ENCODE data around the gene GP1BB. TPM values are rescaled to one million over a fixed set of nuclear protein-coding genes. Genes with fewer than 3 reads are reported as not detected.

Gene GP1BB
- total and polyA plus RNA-seq, 8 donors: 2.4 to 27.8 (median 8.7) TPM; not detected in 2

DNA sequence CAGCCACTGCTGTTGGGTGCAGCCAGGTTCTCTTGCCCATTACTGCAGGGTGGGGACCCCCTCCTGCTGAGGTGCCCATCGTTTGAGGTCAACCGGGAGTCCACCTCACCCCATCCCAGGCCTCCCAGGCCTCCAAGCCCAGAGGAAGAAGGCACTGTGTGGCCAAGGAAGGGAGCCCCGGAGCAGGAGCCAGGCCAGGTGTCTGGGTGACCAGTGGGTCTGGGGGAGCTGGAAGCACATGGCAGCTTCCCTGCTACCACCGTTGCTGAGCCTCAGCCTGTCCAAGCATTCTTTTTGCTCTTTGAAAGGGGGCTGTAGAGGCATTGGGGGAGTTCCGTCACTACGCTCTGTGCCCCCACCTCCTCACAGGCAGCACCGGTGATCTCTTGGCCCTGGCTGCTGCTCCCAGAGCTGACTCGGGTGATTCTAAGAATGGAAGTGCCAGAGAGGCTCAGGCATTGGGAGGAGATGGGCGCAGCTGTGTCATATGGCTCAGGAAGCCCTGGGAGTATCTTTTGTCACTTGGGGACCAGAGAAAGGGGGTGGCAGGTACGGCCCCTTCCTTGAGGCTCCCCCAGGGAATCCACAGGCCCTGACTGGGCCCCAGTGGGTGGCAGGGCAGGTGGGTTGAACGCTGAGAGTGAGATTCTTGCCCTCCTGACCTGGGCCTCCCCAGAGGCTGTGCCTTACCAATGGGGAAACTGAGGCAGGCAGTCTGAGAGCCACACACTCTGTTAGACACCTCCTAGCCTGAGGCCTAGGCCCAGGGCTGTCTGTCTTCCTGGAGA is 7.1 kb upstream of the GP1BB start:
- DNase-seq: no peak
- H3K27me3 ChIP-seq: peaks cover 0 to 75% (median 34%) of the 10 kb centered on the region in 3 donors
- TF ChIP-seq, protein P1, sequence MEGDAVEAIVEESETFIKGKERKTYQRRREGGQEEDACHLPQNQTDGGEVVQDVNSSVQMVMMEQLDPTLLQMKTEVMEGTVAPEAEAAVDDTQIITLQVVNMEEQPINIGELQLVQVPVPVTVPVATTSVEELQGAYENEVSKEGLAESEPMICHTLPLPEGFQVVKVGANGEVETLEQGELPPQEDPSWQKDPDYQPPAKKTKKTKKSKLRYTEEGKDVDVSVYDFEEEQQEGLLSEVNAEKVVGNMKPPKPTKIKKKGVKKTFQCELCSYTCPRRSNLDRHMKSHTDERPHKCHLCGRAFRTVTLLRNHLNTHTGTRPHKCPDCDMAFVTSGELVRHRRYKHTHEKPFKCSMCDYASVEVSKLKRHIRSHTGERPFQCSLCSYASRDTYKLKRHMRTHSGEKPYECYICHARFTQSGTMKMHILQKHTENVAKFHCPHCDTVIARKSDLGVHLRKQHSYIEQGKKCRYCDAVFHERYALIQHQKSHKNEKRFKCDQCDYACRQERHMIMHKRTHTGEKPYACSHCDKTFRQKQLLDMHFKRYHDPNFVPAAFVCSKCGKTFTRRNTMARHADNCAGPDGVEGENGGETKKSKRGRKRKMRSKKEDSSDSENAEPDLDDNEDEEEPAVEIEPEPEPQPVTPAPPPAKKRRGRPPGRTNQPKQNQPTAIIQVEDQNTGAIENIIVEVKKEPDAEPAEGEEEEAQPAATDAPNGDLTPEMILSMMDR (IDR thresholded peaks at IDR 0.05): no peak
- TF ChIP-seq POLR2A (IDR thresholded peaks at IDR 0.05) (no peak), POLR2AphosphoS5 (IDR thresholded peaks at IDR 0.05) (no peak), EP300 (IDR thresholded peaks at IDR 0.05) (no peak)
- no peaks in the 10 kb centered on the region for H3K9me3 ChIP-seq
- no peak overlapping the region for H3K4me3 ChIP-seq
- H3K36me3 ChIP-seq: peaks cover 0 to 13% (median 6%) of the 10 kb centered on the region in 4 donors
- intact Hi-C loops (cut with DNase I; ENCODE audit: low total_unique reads): no loop called here
- H3K27ac ChIP-seq: no peak overlapping the region
- H3K4me1 ChIP-seq: peaks cover 15 to 53% (median 43%) of the 10 kb centered on the region in 4 donors
- 78 to 91% (median 89%) methylated on average over 11 of the region's 11 CpGs for WGBS, 5 donors

DNA sequence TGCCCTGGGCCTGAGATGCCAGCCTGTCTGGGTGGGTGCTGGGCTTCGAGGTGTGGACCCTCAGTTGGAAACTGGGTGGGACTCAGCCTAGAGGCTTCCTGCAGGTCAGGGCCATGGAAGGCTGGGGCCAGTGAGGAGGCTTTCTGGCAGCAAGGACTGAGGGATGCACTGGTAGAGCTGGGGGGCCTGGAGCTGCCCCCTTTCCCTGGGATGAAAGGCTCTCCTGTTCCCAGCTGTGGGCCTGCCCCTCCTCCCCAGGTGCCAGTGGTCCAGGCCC is 6.6 kb upstream of the GP1BB start:
- Histone ChIP-seq H3K9me3 (no peaks in the 10 kb centered on the region), H3K27me3 (peaks cover 0 to 81% (median 39%) of the 10 kb centered on the region in 3 donors), H3K4me1 (peaks cover 15 to 56% (median 45%) of the 10 kb centered on the region in 4 donors), H3K36me3 (peaks cover 0 to 18% (median 9%) of the 10 kb centered on the region in 4 donors), H3K27ac (no peak overlapping the region), H3K4me3 (no peak overlapping the region)
- intact Hi-C loops (cut with DNase I; ENCODE audit: low total_unique reads): no loop called here
- TF ChIP-seq POLR2AphosphoS5 (IDR thresholded peaks at IDR 0.05): no peak
- no peak for TF ChIP-seq POLR2A (IDR thresholded peaks at IDR 0.05)
- WGBS, 5 donors: 88 to 100% (median 100%) methylated on average over 1 of the region's 1 CpG; no CpG with 5 or more reads in 1 of the 5 donors
- DNase-seq: no peak

- Histone ChIP-seq H3K4me3 (peak overlapping the region in 2 of 4 donors; percentile 65 to 69), H3K36me3 (peaks cover 0 to 22% (median 11%) of the 10 kb centered on the region in 4 donors), H3K9me3 (no peaks in the 10 kb centered on the region), H3K27ac (no peak overlapping the region), H3K4me1 (peaks cover 17 to 59% (median 48%) of the 10 kb centered on the region in 4 donors), H3K27me3 (peaks cover 0 to 85% (median 43%) of the 10 kb centered on the region in 3 donors)
- intact Hi-C loops (cut with DNase I; ENCODE audit: low total_unique reads): no loop called here
- 80 to 83% (median 81%) methylated on average over 9 of the region's 9 CpGs for WGBS, 5 donors
- no peak for DNase-seq
- no peak for TF ChIP-seq EP300 (IDR thresholded peaks at IDR 0.05)
- TF ChIP-seq POLR2A (IDR thresholded peaks at IDR 0.05): no peak
- TF ChIP-seq, protein P1 (IDR thresholded peaks at IDR 0.05): no peak
- no peak for TF ChIP-seq POLR2AphosphoS5 (IDR thresholded peaks at IDR 0.05)
Observed at GRCh38 chr22:19717181-19717580, 6.2 kb upstream of the GP1BB start.

DNA sequence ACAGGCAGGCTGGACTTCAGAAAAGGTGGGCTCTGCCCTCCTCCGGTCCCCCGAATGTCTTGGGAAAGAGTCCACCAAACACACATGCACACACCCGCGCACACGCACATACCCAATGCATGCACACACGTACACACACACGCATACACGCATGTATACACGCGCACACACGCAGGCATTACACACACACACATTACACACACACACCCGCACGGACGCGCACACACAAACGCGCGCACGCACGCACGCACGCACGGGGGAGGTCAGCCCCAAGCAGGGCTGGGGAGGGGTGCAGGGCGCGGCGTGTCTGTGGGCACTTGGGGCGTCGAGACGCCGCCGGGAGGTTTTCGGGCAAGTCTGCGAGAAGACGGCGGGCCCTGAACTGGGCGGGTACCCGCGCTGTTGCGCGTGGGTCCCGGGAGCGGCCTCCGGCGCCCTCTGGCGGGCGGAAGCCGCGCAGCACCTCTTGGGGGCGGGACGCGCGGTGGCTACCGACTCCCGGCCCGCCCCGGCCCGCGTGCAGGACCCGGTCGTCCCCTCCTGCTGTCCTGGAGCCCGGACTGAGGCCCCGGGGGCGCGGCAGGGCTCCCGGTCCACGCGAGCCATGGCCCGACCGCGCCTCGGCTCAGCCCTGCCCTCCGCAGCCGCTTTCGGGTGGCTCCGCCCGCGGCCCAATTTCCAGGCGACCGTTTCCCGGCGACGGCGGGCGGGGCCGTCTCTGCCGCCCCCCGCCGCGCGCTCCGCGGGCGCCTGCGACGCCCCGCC is 5.5 kb upstream of the GP1BB start:
- H3K27me3 ChIP-seq: peaks cover 0 to 92% (median 50%) of the 10 kb centered on the region in 3 donors
- peak overlapping the region in 3 of 5 donors; percentile 36 to 78 (median 58) for H3K27ac ChIP-seq
- H3K36me3 ChIP-seq: peaks cover 0 to 29% (median 16%) of the 10 kb centered on the region in 4 donors
- 6 to 29% (median 9%) methylated on average over 23 to 96 of the region's 96 CpGs for WGBS, 5 donors
- intact Hi-C loops (cut with DNase I; ENCODE audit: low total_unique reads): no loop called here
- TF ChIP-seq, protein P1 (IDR thresholded peaks at IDR 0.05): peak in 5 of 7 experiments; percentile 35 to 98 (median 96)
- no peak for TF ChIP-seq EP300 (IDR thresholded peaks at IDR 0.05)
- H3K4me3 ChIP-seq: peak overlapping the region; percentile 59 to 69 (median 62)
- no peaks in the 10 kb centered on the region for H3K9me3 ChIP-seq
- H3K4me1 ChIP-seq: peaks cover 24 to 66% (median 54%) of the 10 kb centered on the region in 4 donors
- peak; percentile 79 to 91 for DNase-seq
